K562 (cell line): Measurements from ENCODE around the gene EML3. TPM values are rescaled to one million over a fixed set of nuclear protein-coding genes. Genes with fewer than 3 reads are reported as not detected.
A peak's percentile ranks its signal among the peaks of the same experiment; 100 is the strongest.

Source experiments
- TFAM ChIP-seq: fragments of 250-450 bp; sonication (Bioruptor Pico); conservative IDR thresholded peaks from 2 replicates; pipeline ENCODE4 v1.5.0; 2021; ENCODE audit warnings: mild to moderate bottlenecking, moderate library complexity
- ZBED1 ChIP-seq: IDR thresholded peaks from 2 replicates; pipeline ENCODE4 v1.6.1; 2014
- ZBTB17 ChIP-seq: fragments of 450-650 bp; formaldehyde crosslinking; IDR thresholded peaks from 2 replicates; pipeline ENCODE4 v1.4.0; 2020; ENCODE audit warnings: mild to moderate bottlenecking
- ZNF146 ChIP-seq: IDR thresholded peaks from one replicate; pipeline ENCODE4 v1.6.1; 2018; ENCODE audit warnings: missing compliant biosample characterization; ENCODE audit not compliant: unreplicated experiment
- polyA plus RNA-seq, 8 experiments: library from polyadenylated mRNA; depleted of rRNA in 4 of 8; stranded (reverse) in 5 of 8; unstranded in 3 of 8; fragments of >200 nt; fragmentation: Nextera tagmentation in 2 of 8; fragmentation: Illumina TruSeq in 1 of 8; extraction: Ambion mirVana in 2 of 8; extraction: Trizol in 1 of 8; gene quantifications; 2 replicates each; pipeline versions ENCODE4 v1.2.1 to v1.2.3, GENCODE V29; 2011 to 2014; ENCODE audit warnings: inconsistent platforms in 1 of 8, missing spikeins in 1 of 8
- total RNA-seq, 7 experiments: library from RNA; depleted of rRNA in 6 of 7; stranded (reverse); fragments of >200 nt in 6 of 7; fragmentation: Illumina TruSeq in 2 of 7; extraction: Trizol in 2 of 7; gene quantifications; 2 replicates each; pipeline versions ENCODE4 v1.2.1 to v1.2.3, GENCODE V29; 2011 to 2021; ENCODE audit warnings: low replicate concordance in 1 of 7
- TF ChIP-seq, protein P1 (sequence below): fragments of 250-450 bp; sonication (Bioruptor Pico); IDR thresholded peaks from 2 replicates; pipeline ENCODE4 v1.9.0; 2021; ENCODE audit warnings: mild to moderate bottlenecking, inconsistent platforms
- TF ChIP-seq, protein P2 (sequence below): fragments of 450-650 bp; IDR thresholded peaks from 2 replicates; pipeline ENCODE4 v1.6.1; 2014; ENCODE audit warnings: low read depth, mild to moderate bottlenecking, moderate library complexity, borderline replicate concordance
- TF ChIP-seq, protein P3 (sequence below): fragments of 450-650 bp; formaldehyde crosslinking; IDR thresholded peaks from 2 replicates; pipeline ENCODE4 v1.4.0; 2022; ENCODE audit warnings: missing genetic modification characterization
- TF ChIP-seq, protein P4 (sequence below): fragments of 250-450 bp; sonication (Bioruptor Pico); IDR thresholded peaks from 2 replicates; pipeline ENCODE4 v1.4.0; 2020; ENCODE audit warnings: mild to moderate bottlenecking, moderate library complexity
- TF ChIP-seq, protein P5 (sequence below), 2 experiments: fragments of 450-650 bp in 1 of 2; sonication (generic) in 1 of 2; formaldehyde crosslinking in 1 of 2; IDR thresholded peaks; 2 replicates each; pipeline versions ENCODE4 v1.7.1 to v1.9.0; 2016 to 2022; ENCODE audit warnings: inconsistent platforms in 1 of 2, mild to moderate bottlenecking in 1 of 2, missing genetic modification reagents in 1 of 2

EML3 gene
- total and polyA plus RNA-seq, 9 of the 15 experiments (the other 6 are each of a cell fraction or from before 2014, with no cell fraction given): 0.32 to 90.5 (median 26.4) TPM

DNA sequence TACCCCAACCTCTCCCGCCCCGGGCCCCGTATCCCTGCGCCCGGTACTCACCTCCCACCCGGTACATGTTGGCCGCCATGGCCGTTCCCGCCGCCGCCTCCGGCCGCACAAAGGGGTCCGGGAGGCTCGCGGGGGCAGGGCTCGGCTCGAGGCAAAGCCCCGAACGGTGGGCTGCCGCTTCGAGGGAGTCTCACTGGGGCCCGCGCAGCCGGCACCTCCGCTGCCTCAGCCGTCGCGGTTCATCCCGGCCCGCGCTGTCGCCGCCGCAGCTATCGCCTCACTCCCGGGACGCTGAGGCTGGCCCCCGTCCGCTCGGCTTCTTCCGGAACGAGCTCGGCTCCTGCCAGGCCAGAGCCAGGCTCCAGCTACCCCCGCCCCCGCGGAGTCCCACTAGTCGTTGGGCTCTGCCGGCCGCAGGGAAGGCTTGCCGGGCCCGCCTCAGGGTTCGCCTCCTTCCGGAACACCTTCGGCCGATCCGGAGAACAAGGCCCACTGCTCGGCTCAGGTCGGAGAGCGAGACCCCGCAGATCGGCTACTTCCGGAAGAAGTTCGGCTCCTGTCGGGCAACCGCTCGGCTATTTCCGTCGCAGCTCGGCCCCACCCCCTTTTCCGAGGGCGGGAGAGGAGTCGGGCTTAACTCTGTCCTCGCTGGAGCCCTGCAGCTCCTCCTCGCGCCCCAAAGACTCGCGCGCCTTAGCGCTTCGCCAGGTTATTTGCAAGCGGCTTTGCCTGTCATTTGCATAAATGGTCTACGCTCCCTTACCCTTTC, 11.0 kb downstream of the EML3 start, which contains the start of gene MTA2 (continued):
- TF ChIP-seq, protein P1, sequence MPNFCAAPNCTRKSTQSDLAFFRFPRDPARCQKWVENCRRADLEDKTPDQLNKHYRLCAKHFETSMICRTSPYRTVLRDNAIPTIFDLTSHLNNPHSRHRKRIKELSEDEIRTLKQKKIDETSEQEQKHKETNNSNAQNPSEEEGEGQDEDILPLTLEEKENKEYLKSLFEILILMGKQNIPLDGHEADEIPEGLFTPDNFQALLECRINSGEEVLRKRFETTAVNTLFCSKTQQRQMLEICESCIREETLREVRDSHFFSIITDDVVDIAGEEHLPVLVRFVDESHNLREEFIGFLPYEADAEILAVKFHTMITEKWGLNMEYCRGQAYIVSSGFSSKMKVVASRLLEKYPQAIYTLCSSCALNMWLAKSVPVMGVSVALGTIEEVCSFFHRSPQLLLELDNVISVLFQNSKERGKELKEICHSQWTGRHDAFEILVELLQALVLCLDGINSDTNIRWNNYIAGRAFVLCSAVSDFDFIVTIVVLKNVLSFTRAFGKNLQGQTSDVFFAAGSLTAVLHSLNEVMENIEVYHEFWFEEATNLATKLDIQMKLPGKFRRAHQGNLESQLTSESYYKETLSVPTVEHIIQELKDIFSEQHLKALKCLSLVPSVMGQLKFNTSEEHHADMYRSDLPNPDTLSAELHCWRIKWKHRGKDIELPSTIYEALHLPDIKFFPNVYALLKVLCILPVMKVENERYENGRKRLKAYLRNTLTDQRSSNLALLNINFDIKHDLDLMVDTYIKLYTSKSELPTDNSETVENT (CRISPR knock-in tag): no peak
- TF ChIP-seq, protein P2, sequence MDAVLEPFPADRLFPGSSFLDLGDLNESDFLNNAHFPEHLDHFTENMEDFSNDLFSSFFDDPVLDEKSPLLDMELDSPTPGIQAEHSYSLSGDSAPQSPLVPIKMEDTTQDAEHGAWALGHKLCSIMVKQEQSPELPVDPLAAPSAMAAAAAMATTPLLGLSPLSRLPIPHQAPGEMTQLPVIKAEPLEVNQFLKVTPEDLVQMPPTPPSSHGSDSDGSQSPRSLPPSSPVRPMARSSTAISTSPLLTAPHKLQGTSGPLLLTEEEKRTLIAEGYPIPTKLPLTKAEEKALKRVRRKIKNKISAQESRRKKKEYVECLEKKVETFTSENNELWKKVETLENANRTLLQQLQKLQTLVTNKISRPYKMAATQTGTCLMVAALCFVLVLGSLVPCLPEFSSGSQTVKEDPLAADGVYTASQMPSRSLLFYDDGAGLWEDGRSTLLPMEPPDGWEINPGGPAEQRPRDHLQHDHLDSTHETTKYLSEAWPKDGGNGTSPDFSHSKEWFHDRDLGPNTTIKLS: no peak
- TF ChIP-seq TFAM: no peak
- TF ChIP-seq ZBED1: peak; percentile 19; the same call in 1 of the 2 replicates
- no peak for TF ChIP-seq ZNF146 (CRISPR knock-in tag)
- TF ChIP-seq ZBTB17 (CRISPR knock-in tag): no peak
- TF ChIP-seq, protein P3, sequence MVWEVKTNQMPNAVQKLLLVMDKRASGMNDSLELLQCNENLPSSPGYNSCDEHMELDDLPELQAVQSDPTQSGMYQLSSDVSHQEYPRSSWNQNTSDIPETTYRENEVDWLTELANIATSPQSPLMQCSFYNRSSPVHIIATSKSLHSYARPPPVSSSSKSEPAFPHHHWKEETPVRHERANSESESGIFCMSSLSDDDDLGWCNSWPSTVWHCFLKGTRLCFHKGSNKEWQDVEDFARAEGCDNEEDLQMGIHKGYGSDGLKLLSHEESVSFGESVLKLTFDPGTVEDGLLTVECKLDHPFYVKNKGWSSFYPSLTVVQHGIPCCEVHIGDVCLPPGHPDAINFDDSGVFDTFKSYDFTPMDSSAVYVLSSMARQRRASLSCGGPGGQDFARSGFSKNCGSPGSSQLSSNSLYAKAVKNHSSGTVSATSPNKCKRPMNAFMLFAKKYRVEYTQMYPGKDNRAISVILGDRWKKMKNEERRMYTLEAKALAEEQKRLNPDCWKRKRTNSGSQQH (CRISPR knock-in tag): no peak
- TF ChIP-seq, protein P4, sequence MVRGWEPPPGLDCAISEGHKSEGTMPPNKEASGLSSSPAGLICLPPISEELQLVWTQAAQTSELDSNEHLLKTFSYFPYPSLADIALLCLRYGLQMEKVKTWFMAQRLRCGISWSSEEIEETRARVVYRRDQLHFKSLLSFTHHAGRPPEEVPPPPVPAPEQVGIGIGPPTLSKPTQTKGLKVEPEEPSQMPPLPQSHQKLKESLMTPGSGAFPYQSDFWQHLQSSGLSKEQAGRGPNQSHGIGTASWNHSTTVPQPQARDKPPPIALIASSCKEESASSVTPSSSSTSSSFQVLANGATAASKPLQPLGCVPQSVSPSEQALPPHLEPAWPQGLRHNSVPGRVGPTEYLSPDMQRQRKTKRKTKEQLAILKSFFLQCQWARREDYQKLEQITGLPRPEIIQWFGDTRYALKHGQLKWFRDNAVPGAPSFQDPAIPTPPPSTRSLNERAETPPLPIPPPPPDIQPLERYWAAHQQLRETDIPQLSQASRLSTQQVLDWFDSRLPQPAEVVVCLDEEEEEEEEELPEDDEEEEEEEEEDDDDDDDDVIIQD: no peak
- TF ChIP-seq, protein P5, sequence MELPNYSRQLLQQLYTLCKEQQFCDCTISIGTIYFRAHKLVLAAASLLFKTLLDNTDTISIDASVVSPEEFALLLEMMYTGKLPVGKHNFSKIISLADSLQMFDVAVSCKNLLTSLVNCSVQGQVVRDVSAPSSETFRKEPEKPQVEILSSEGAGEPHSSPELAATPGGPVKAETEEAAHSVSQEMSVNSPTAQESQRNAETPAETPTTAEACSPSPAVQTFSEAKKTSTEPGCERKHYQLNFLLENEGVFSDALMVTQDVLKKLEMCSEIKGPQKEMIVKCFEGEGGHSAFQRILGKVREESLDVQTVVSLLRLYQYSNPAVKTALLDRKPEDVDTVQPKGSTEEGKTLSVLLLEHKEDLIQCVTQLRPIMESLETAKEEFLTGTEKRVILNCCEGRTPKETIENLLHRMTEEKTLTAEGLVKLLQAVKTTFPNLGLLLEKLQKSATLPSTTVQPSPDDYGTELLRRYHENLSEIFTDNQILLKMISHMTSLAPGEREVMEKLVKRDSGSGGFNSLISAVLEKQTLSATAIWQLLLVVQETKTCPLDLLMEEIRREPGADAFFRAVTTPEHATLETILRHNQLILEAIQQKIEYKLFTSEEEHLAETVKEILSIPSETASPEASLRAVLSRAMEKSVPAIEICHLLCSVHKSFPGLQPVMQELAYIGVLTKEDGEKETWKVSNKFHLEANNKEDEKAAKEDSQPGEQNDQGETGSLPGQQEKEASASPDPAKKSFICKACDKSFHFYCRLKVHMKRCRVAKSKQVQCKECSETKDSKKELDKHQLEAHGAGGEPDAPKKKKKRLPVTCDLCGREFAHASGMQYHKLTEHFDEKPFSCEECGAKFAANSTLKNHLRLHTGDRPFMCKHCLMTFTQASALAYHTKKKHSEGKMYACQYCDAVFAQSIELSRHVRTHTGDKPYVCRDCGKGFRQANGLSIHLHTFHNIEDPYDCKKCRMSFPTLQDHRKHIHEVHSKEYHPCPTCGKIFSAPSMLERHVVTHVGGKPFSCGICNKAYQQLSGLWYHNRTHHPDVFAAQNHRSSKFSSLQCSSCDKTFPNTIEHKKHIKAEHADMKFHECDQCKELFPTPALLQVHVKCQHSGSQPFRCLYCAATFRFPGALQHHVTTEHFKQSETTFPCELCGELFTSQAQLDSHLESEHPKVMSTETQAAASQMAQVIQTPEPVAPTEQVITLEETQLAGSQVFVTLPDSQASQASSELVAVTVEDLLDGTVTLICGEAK (IDR thresholded peaks at IDR 0.05): peak; percentile 65
- TF ChIP-seq, protein P5 (CRISPR knock-in tag; IDR thresholded peaks at IDR 0.05): no peak
